Adrenal gland (tissue), 5 donors: ENCODE measurements around the gene CAMTA1.

Experiments used
- POLR2A ChIP-seq, 2 donors: fragments of 450-650 bp; IDR thresholded peaks; one replicate each; pipeline ENCODE4 v1.6.1; 2017; ENCODE audit warnings: antibody characterized with exemption in 2 of 2, mild to moderate bottlenecking in 2 of 2, moderate library complexity in 1 of 2
- TF ChIP-seq, protein P1 (sequence below), 6 experiments: fragments of 450-650 bp in 4 of 6; fragments of 200-600 bp in 2 of 6; sonication (generic) in 1 of 6; IDR thresholded peaks; 1 replicate in 5 of 6; 2 replicates in 1 of 6; pipeline versions ENCODE4 v1.5.1 to v1.8.0; 2016 to 2021; ENCODE audit warnings: antibody characterized with exemption in 6 of 6, mild to moderate bottlenecking in 2 of 6, moderate library complexity in 1 of 6
- donor health status: DM: no; HTN: no; CAD: no.

DNA sequence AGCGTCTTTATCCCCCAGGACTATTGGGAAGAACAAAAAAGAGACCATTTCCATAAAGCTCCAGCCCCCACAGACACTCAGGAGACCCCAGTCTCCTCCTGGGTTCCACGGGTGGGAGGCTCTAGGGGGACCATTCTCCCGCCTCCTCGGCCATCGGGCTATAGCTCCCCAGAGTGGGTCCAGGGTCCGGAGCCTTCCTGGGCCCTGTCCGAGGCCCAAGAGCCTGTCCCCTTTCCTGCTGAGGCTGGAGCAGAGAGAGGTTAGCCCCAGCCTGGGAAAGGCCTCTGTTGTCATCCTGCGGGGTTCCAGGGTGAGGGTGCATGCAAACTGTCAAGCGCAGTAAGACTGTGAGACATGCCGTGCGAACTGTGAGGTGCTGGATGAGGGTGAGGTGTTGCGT is 166.3 kb downstream of the CAMTA1 start:
- TF ChIP-seq, protein P1, sequence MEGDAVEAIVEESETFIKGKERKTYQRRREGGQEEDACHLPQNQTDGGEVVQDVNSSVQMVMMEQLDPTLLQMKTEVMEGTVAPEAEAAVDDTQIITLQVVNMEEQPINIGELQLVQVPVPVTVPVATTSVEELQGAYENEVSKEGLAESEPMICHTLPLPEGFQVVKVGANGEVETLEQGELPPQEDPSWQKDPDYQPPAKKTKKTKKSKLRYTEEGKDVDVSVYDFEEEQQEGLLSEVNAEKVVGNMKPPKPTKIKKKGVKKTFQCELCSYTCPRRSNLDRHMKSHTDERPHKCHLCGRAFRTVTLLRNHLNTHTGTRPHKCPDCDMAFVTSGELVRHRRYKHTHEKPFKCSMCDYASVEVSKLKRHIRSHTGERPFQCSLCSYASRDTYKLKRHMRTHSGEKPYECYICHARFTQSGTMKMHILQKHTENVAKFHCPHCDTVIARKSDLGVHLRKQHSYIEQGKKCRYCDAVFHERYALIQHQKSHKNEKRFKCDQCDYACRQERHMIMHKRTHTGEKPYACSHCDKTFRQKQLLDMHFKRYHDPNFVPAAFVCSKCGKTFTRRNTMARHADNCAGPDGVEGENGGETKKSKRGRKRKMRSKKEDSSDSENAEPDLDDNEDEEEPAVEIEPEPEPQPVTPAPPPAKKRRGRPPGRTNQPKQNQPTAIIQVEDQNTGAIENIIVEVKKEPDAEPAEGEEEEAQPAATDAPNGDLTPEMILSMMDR (IDR thresholded peaks at IDR 0.05): no peak
- no peak for TF ChIP-seq POLR2A (IDR thresholded peaks at IDR 0.05)
